ENCODE results near the gene RGL4.

RGL4 gene

DNA sequence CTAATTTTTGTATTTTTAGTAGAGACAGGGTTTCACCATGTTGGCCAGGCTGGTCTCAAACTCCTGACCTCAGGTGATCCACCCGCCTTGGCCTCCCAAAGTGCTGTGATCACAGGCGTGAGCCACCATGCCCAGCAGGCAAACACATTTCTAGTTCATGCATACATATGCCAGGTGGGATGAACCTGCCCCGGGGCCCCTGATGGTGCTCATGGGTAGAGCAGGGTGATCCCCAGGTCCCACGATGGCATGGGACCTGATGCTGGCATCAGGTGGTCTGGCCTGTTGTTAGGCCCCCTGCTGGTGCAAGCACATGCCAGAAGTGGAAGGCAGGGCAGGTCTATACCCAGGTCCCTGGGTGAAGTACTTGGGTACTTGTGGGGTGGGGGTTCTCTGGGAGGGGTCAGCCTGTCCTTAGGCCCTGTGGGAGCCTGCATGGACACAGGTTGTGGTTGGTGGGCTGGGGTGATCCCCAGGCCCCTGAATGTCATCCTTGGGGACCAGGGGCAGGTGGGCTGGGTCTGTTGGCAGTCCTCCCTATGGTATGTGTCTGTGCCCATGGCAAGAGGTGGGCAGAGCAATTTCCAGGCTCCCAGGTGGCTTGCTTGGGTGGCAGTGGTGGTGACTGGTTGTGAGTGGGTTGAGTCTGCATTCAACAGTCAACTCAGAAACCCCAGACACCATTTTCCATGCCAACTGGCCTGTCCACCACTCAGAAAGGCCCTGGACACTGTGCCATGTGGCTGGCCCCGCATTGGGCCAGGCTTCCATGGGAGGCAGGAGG is 9.6 kb upstream of the RGL4 start:
- no peaks in the 10 kb centered on the region for H3K27me3 Mint-ChIP-seq (ENCODE audit: low read depth, poor library complexity)
- DNase-seq = no peak
- H3K4me1 Mint-ChIP-seq = peaks cover 24% of the 10 kb centered on the region
- peaks cover 29% of the 10 kb centered on the region for H3K36me3 Mint-ChIP-seq (ENCODE audit: low read depth)
- no peaks in the 10 kb centered on the region for H3K9me3 Mint-ChIP-seq
- H3K4me3 Mint-ChIP-seq = no peak overlapping the region
- TF ChIP-seq, protein P1, sequence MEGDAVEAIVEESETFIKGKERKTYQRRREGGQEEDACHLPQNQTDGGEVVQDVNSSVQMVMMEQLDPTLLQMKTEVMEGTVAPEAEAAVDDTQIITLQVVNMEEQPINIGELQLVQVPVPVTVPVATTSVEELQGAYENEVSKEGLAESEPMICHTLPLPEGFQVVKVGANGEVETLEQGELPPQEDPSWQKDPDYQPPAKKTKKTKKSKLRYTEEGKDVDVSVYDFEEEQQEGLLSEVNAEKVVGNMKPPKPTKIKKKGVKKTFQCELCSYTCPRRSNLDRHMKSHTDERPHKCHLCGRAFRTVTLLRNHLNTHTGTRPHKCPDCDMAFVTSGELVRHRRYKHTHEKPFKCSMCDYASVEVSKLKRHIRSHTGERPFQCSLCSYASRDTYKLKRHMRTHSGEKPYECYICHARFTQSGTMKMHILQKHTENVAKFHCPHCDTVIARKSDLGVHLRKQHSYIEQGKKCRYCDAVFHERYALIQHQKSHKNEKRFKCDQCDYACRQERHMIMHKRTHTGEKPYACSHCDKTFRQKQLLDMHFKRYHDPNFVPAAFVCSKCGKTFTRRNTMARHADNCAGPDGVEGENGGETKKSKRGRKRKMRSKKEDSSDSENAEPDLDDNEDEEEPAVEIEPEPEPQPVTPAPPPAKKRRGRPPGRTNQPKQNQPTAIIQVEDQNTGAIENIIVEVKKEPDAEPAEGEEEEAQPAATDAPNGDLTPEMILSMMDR (IDR thresholded peaks at IDR 0.05) = no peak
- no peak overlapping the region for H3K27ac Mint-ChIP-seq

DNA sequence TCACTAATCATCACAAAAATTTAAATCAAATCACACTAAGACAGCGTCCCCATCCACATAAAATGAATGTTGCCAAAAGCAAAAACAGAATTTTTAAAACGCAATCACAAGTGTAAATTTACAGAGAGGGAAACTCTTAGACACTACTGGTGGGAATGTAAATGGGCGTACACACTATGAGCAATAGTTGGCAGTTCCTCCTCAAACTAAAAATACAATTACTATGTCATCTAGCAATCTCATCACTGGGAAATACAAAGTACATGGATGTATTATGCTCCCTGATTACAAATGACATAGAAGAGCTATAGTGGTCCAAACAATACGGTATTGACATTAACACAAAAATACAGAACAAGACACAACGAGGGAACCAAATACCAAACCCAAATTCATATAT is 8.7 kb upstream of the RGL4 start:
- TF ChIP-seq, protein P1 (IDR thresholded peaks at IDR 0.05) = no peak
- no peak overlapping the region for H3K4me3 Mint-ChIP-seq
- H3K9me3 Mint-ChIP-seq = no peaks in the 10 kb centered on the region
- H3K27ac Mint-ChIP-seq = no peak overlapping the region
- H3K36me3 Mint-ChIP-seq (ENCODE audit: low read depth) = peaks cover 29% of the 10 kb centered on the region
- no peak for DNase-seq
- H3K27me3 Mint-ChIP-seq (ENCODE audit: low read depth, poor library complexity) = no peaks in the 10 kb centered on the region
- peaks cover 24% of the 10 kb centered on the region for H3K4me1 Mint-ChIP-seq

DNA sequence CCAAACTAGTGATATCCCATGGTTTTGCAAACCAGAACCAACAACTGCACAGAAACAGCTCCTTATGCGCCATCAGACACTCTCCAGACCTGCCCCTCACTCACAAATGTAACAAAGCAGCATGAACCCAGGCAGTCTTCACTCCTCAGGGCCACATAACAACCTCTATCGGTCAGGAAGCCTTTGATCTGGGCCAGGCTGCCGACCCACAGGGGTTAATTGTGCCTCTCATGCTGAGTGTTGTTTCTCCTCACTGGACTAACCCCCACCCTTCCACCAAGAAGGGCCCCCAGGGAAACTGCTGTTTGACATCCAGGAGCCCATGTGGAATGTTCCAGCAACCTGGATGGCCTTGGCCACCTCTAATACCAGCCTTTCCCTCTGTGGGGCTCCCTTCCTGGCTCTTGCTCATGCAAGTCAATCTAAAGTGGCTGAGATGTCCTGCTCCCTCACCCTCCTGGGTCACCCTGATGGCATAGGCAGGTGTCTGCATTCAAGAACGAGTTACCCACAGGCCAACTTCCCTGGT is 7.9 kb upstream of the RGL4 start:
- H3K27ac Mint-ChIP-seq = no peak overlapping the region

DNA sequence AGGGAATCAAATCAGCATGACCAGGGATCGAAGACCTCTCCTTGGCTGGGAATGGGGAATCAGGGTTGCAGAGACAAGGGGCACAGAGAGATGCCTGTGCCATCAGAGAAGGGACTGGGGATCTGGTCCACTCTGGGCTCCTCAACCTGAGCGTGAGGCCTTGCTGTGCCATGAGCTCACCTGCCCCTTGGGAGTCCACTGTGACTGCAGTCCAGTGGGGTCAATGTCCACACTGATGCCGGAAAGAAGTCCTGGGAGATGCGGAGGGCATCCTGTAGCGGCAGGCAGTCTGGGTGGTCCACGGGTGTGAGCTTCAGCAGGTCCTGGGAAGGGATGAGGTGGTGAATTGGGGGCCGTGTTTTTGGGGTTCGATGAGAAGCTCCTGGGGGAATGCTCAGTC is 7.3 kb upstream of the RGL4 start:
- Mint-ChIP-seq H3K9me3 (no peaks in the 10 kb centered on the region), H3K4me1 (peaks cover 18% of the 10 kb centered on the region), H3K36me3 (ENCODE audit: low read depth) (peaks cover 29% of the 10 kb centered on the region)

More for the DNA sequence above, 7.9 kb upstream of the RGL4 start:
- H3K9me3 Mint-ChIP-seq = no peaks in the 10 kb centered on the region
- no peaks in the 10 kb centered on the region for H3K27me3 Mint-ChIP-seq (ENCODE audit: low read depth, poor library complexity)
- H3K4me1 Mint-ChIP-seq = peaks cover 22% of the 10 kb centered on the region
- peaks cover 29% of the 10 kb centered on the region for H3K36me3 Mint-ChIP-seq (ENCODE audit: low read depth)
- TF ChIP-seq, protein P1 (IDR thresholded peaks at IDR 0.05) = no peak
- no peak for DNase-seq
- no peak overlapping the region for H3K4me3 Mint-ChIP-seq

DNA sequence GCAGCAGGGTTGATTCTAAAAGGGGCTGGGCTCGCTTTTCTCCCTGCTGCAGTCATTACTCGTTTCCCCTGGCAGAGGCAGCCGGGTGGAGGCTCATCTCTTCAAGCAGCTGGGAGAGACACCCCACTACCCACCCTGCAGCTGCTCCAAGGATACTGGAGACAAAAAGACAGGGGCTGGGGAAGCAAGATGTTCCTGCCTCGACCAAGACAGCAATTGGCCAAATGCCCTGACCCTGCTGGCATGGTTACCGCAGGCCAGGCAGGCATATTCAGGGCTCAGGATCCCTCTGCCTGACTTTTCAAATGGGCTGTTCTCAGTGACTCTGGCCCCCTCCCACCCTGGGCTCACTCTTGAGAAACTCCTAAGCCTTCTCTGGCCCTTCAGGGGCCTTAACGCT is 6.8 kb upstream of the RGL4 start:
- TF ChIP-seq, protein P1 (IDR thresholded peaks at IDR 0.05) = no peak
- H3K36me3 Mint-ChIP-seq (ENCODE audit: low read depth) = peaks cover 29% of the 10 kb centered on the region
- no peaks in the 10 kb centered on the region for H3K27me3 Mint-ChIP-seq (ENCODE audit: low read depth, poor library complexity)
- DNase-seq = no peak
- no peak overlapping the region for H3K4me3 Mint-ChIP-seq
- peaks cover 18% of the 10 kb centered on the region for H3K4me1 Mint-ChIP-seq
- no peaks in the 10 kb centered on the region for H3K9me3 Mint-ChIP-seq
- no peak overlapping the region for H3K27ac Mint-ChIP-seq

More for the DNA sequence above, 7.3 kb upstream of the RGL4 start:
- TF ChIP-seq, protein P1 (IDR thresholded peaks at IDR 0.05) = no peak
- Mint-ChIP-seq H3K27me3 (ENCODE audit: low read depth, poor library complexity) (no peaks in the 10 kb centered on the region), H3K4me3 (no peak overlapping the region), H3K27ac (no peak overlapping the region)
- no peak for DNase-seq
